ENCODE data around the gene PTPDC1.

Gene PTPDC1

DNA sequence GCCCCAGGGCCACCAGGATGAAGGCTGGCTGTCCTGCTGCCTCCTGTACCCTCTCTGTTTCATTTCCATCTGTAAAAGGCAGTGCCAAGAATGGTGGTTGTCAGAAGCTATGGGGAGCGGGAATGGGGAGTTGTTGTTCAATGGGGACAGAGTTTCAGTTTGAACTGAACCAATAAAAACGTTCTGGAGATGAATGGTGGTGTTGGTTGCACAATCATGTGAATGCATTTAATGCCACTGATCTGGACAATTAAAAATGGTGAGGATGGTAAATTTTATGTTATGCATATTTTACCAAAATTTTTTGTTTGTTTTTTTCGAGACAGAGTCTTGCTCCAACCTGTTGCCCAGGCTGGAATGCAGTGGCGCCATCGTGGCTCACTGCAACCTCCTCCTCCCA is 58.1 kb downstream of the PTPDC1 start:
- DNase-seq: no peak

DNA sequence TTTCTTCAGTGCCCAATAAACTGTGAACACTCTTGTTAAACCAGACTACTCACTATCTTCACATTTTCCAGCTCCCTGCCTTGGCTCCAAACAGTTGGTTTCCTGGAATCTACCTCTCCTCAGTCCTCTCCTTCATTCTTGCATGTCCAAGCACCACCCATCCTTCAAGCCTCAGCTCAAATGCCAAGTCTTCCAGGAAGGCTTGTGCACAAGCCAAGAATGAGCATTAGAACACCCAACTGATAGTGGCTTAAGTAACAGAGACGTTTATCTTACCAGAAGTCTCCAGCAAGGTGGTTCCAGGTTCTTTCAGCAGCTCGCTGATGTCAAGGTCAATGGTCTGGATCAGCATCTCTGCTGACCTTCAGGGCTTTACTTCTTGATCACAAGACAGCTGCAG is 60.1 kb downstream of the PTPDC1 start:
- no peak for DNase-seq

DNA sequence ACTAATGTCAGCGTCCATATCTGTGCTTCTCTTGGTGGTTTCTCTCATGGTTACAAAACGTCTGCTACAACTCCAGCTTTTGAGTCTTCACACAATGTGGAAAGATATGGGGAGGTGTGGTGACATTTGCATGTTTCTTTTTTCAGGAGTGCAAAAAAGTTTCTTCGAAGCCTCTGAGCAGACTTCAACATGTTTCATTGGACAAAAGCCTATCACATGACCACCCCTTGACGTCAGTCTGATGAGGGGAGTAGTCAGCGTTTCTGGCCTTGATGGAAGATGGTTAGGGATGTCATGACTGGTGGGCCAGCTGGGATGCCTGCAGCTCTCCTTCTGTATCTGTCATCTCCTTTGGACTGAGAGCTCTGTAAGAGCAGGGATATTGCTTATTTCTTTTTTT is 61.4 kb downstream of the PTPDC1 start:
- DNase-seq: no peak

DNA sequence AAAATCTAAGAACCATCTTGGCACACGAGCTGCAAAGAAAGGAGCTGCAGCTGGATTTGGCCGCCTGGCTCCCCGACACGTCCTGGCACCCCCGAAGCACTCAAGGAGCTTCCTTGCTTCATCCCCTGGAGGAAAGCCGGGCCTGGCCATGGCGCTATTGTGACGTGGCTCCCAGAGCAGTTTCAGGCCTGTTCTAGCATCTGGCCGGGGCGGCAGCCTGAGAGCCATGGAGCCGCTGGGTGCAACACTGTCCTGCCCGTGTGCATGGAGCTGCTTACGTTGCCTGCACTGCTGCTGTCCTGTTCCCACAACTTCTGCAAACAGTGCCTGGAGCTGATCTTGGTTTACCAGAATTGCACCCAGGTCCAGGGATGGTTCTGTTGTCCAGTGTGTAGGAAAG is 63.5 kb downstream of the PTPDC1 start:
- no peak for DNase-seq

DNA sequence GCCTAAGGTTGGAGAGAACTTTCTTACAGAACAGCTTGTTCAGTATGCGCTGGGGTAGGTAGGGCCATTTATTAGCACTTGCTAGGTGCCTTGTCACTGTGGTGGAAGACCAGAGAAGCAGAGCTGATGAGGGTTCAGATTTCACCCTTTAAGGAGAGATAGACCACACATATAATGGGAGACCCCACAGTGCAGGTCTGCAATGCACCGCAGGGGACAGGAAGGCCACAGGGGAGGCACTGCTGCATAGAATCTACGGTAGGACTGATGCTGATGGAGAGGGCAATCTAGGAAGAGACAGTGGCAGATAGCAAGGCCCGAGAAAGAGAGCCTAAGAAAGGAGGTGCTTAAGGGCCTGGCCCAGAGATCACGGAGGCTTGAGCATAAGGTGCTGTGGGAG is 64.2 kb downstream of the PTPDC1 start:
- DNase-seq: no peak

DNA sequence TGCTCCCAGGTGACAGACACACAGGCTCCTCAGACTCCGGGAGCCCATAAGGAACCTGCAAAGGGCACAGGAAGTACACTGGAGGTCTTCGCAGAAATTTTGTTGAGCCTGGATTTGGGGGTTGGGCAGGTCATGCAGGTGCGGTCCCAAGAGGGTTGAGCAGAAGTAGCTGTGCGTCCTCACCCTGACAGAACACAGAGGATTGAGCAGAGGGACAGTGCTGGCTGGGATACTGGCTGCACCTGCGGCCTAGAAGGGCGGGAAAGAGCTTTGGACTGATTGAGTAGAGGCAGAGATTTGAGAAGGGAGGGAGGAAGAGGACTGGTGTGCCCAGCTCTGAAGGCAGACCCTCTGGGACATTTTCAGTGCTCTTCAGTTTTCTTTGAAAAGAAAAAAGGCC is 65.4 kb downstream of the PTPDC1 start:
- DNase-seq: no peak

DNA sequence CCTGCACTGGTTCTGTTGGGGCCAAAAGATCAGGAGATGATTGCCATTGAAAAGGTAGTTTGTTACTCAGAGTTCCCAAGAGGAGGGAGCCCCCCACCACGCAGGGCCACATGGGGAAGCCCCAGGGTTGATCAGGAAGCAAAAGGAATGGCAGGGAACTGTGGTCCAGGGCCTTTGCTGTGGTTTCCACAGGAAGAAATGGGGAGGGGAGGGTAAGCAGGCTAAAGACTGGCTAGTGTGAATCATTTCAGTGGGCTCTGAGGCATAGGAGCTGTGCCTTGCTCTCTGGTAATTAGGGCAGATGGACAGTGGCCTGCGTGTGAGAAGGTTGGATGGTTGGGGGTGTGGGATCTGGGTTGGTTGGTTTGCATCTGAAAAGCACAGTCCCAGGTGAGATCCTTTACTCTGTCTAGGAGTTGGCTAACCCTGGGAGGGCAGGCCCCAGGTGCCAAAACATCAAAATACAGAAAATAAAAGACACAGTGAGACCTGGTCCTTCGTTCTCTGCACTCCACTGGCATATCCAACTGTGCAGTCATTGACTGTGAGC is 66.1 kb downstream of the PTPDC1 start:
- DNase-seq: no peak

DNA sequence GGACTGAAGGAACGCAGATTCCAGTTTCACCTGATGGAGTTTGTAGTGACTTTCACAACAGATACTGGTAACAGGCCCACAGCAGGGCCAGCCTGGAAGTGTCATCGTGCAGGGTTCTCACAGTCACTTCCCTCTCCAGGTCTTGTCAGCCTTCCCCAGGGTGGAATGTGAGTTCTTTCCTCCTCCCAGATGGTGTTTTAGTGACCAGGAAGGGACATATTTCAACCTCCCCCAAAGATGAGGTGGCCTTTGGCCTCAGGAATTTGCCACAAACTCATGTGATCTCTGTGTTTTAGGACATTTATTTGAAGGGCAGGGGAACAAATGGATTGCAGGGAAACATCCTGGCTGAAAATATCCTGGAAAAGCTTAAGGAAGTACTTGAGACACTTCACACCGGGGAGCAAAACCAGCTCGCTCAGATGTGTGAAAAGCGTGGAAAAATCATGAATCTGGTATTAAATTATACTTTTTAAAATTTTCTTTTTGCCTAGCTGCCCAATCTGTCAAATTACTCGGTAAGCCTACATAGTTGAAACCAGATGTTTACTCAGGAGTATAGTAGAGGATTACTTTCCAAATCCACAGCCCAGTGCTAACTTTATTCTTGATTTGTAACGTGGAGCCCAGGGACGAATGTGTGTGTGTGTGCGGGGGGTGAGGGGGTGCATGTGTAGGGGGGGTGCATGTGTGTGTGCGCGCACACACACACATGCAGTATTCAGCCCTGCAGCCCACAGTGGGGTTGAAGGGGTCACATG is 66.8 kb downstream of the PTPDC1 start:
- DNase-seq: no peak

DNA sequence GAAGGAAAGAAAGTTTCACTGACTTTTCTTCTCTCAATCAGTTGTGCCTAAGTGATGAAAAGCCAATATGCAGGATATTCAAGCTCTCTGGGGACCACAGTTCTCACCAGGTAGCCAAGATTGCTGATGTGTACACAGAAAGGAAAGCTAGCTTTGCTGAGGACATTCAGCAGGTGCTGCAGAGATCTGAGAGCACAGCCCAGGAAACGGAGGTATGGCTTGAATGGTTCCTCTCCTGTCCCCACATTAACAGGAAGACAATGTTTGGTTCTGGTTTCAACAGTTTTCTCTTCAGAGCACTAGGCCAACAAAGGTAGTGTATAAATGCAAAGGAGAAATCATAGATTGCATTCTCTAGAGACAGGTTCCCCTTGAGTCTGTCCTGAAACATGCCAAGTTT is 69.6 kb downstream of the PTPDC1 start:
- DNase-seq: no peak

DNA sequence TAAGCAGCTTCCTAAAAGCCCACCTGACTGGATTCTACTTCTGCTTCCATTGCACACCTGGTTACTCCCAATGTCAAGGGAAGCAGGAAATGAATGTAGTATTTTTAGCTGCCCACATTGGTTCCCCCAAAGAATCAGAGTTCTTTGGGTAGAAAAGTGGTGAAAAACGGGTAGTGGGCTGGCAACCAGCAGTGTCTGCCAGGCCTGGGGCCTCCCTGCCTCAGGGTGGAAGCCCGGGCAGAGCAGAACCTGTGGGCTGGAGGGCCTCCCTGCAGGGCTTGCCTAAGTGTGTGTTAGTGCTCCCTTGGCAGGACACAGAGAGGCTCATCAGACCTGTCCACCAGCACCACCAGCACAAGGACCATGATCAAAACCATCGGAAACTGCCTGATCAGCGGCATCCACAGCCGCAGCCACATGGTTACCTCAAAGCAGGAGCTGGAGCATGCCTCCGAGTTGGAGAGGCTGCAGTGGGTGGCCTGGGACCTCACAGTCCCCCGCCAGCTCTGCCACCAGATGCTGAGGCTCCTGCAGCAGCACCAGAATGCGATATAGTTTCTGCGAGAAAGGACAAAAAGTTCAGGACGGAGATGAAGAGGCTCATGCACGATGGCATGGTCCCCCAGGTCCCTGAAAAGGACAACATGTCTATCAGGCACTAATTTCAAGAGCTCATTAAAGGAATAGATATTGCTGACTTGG is 72.2 kb downstream of the PTPDC1 start:
- no peak for DNase-seq

DNA sequence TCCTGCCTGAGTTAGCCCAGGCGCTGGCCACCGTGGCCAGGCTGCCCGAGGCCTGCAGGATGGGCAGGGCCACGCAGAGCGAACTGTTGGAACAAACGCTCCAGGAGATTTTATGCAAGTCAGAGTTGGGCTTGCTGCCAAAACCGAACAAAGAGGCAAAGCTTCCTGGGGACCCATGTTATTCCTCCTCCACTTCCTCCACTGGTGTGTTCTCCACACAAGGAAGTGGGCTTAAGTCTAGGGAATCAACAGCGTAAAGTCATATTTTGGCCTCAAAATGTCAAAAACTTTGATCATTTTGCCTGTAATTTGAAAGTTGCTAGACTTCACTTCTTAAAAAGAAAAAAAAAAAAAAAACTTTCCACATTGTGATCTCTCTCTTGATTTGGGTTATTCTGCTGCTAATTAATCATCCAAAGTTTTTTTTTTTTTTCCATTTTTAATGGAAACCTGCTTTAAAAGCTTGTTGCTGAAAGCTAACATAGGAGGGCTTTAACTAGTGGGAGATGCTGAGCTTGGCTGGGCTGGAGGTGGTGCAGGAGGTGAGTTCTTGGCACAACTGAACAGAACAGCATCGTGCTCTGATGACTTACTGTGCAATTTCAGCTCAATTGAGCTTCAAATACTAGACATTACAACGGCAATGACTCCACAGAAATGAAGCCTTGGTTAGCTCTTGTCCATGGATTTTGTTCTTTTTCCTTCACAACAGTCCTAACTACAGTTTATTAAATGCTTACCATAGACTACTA is 73.0 kb downstream of the PTPDC1 start:
- DNase-seq: no peak
